Measurements from ENCODE around the gene ACAT1.
A peak's percentile ranks its signal among the peaks of the same experiment; 100 is the strongest.
"Not testable (repeated sequence)": the region's sequence is repeated elsewhere in the genome, so short reads cannot be mapped to it uniquely, and the experiment has no call there.

The ACAT1 gene

DNA sequence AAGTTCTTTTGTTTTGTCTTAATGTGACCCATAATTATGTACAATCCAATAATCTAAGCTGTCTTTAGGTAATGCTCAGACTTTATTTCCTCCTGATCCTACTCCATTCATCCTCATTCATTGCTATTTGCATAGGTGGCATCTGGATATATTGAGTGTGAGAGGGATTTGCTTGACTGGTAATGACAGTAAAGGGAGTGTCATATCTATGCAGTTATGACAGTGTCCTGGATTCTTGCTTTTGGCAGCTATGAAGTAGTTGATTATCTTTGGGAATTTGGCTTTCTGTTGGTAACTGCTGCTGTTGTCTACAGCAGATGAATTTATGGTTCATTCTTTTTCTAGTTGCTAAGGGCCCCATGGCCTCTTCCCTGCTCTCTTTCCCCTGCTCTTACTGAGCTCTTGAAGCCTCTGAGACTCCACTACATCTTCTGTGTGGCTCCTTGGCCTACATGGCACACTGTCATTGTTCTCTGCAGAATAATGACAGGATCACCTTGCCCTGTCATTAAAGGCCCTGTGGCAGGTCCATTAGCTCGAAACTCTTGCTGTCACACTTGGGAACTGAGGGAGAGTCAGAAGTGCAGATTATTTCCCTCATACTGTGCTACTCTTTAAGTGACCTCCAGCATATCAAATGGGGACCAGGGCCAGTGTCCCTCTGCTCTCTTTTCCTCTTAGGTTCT is 20.1 kb upstream of the ACAT1 start:
- TF ChIP-seq, protein P1, sequence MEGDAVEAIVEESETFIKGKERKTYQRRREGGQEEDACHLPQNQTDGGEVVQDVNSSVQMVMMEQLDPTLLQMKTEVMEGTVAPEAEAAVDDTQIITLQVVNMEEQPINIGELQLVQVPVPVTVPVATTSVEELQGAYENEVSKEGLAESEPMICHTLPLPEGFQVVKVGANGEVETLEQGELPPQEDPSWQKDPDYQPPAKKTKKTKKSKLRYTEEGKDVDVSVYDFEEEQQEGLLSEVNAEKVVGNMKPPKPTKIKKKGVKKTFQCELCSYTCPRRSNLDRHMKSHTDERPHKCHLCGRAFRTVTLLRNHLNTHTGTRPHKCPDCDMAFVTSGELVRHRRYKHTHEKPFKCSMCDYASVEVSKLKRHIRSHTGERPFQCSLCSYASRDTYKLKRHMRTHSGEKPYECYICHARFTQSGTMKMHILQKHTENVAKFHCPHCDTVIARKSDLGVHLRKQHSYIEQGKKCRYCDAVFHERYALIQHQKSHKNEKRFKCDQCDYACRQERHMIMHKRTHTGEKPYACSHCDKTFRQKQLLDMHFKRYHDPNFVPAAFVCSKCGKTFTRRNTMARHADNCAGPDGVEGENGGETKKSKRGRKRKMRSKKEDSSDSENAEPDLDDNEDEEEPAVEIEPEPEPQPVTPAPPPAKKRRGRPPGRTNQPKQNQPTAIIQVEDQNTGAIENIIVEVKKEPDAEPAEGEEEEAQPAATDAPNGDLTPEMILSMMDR (conservative IDR thresholded peaks at IDR 0.05; ENCODE audit: low read depth, low read length), result no peak
- DNase-seq (ENCODE audit: low read depth), result no peak
- no peak overlapping the region for H3K4me3 ChIP-seq (ENCODE audit: low read length)

DNA sequence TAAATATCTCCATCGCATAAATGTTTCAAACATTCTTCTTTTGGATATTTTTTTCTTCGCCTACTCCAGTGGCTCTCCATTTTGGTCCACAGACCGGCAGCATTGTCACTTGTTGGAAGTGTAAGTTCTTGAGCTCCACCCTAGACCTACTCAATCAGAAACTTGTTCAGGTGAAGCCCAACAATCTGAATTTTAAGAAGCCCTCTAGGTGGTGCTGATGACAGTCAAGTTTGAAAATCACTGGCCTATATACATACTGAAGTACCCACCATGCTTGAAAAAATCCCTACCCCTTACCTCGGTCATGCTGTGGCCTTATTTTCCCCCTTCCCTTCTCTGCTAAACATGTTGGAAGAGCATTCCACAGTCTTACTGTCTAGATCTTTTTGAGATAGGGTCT is 10.2 kb upstream of the ACAT1 start:
- TF ChIP-seq, protein P1 (conservative IDR thresholded peaks at IDR 0.05; ENCODE audit: low read depth, low read length), result no peak
- H3K4me3 ChIP-seq (ENCODE audit: low read length), result no peak overlapping the region
- DNase-seq (ENCODE audit: low read depth), result no peak

DNA sequence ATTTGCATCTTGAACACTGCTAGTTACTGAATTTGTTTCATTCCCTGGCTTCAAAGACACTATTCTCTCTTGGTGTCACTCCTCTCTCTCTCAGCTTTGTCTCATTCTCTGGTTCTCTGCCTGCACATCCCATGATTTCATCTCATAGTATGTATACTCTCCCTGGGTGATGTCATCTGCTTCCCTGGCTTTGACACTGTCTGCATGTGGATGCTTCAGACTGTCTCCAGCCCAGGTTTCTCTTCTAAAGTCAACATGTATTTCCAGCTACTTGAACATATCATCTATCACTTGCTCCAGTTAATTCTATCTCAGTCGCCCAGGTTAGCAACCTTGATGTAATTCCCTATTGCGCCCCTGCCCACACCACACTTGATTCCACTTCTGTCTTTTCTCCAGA is 9.3 kb upstream of the ACAT1 start:
- no peak overlapping the region for H3K4me3 ChIP-seq (ENCODE audit: low read length)
- TF ChIP-seq, protein P1 (conservative IDR thresholded peaks at IDR 0.05; ENCODE audit: low read depth, low read length), result no peak
- no peak for DNase-seq (ENCODE audit: low read depth)

DNA sequence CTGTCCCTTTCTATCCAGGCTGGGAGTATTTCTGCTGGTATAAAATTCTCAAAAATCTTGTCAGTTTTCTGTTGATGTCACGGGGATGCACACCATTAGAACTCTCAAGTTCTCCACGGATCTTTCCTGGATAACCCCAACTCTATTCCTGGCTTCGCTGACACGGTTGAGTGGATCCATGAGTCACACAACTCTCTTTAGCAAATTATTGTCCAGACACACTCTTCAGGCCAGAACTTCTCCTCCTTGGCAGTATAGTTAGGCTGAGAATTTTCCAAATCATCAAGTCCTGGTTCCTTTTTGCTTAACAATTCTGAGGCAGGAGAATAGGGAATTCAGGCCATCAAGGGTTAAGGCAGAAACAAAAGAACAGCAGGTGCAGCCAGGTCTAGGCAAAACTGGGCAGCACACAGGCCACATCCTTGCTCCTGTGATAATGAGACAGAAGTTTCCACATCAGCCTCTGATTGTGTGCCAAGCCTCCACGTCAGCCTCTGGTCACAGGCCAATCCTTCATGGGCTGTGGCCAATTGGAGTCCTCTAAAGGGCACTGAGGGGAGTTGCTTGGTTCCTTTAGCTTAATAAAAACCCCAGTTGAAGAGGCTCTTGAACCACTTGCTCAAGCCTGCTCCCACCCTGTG is 5.7 kb upstream of the ACAT1 start:
- TF ChIP-seq, protein P1 (conservative IDR thresholded peaks at IDR 0.05; ENCODE audit: low read depth, low read length), result no peak
- H3K4me3 ChIP-seq (ENCODE audit: low read length), result no peak overlapping the region
- peak; percentile 70 for DNase-seq (ENCODE audit: low read depth)

DNA sequence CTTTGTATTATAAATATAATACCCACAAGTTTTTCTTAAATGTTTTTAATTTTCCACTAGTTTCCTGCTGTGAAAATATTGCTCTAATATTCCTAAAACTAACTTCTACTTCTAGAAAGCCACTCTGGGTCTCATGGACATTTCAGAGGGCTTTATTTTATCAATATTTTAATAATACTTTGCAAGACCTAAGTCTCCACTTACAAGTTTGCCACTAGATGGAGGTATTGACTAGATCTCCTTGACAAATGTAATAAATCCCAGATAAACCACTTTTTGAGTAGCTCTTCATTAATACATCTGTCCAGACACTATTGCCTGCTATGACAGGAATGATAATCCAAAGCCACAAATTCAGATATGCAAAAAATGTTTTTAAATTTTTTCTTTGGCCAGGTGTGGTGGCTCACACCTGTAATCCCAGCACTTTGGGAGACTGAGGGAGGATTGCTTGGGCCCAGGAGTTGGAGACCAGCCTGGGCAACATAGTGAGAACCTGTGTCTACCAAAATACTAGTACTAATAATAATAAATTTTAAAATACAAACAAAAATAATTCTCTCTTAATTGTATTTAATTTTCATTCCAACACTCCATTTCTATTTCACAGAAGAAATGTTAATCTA is 3.5 kb upstream of the ACAT1 start:
- no peak overlapping the region for H3K4me3 ChIP-seq (ENCODE audit: low read length)
- DNase-seq (ENCODE audit: low read depth), result no peak
- TF ChIP-seq, protein P1 (conservative IDR thresholded peaks at IDR 0.05; ENCODE audit: low read depth, low read length), result peak; percentile 63

DNA sequence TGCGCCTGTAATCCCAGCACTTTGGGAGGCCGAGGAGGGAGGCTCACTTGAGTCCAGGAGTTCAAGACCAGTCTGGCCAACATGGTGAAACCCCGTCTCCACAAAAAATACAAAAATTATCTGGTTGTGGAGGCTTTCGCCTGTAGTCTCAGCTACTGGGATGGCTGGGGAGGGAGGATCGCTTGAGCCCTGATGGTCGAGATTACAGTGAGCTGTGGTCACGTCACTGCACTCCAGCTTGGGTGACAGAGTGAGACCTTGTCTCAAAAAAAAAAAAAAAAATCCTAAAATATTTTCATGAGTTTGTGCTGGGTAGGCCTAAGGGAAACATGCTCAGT is 462 bp upstream of the ACAT1 start:
- DNase-seq (ENCODE audit: low read depth), result not testable (repeated sequence)
- H3K4me3 ChIP-seq (ENCODE audit: low read length), result peak overlapping the region; percentile 68

DNA sequence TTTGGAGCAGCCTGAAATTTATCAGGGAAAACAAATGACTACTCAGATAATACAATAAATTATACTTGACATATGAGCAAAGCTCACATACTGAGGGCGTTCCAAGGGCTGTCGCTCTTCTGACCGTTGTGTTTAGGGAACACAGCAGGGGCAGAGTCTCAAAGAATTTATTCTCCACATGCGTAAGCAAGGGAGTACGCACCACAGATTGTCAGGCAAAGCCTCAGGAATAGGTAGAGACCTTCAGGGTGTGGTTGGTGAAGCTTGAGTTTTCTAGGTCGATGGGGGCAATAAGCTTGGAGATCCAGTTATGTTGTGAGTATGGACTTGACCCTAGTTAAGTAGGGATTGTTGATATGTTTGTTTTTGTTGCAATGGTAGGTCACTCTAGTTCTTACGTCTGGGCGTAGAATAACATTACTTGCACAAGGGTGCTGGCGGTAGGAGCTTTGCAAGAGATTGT is 830 bp downstream of the ACAT1 start:
- TF ChIP-seq, protein P1 (conservative IDR thresholded peaks at IDR 0.05; ENCODE audit: low read depth, low read length), result no peak
- DNase-seq (ENCODE audit: low read depth), result no peak
- H3K4me3 ChIP-seq (ENCODE audit: low read length), result peak overlapping the region; percentile 68

All from retinal pigment epithelial cell (primary cell).